PC-3 (cell line): ENCODE results near the gene LMTK2. TPM values are rescaled to one million over a fixed set of nuclear protein-coding genes. Genes with fewer than 3 reads are reported as not detected.

Experiments
- ATAC-seq: fragments of 200-7000 bp; cut with Tn5 transposase; 2 replicates; pipeline ENCODE4 v1.9.1; 2020; ENCODE audit warnings: mild to moderate bottlenecking, moderate library complexity
- BruUV-seq: library from RNA; stranded (reverse); fragments of 400-500 nt; replicated peaks from 2 replicates; lab custom pipeline; 2021; lab: Mats Ljungman, UMichigan
- CTCF ChIA-PET: fragments of 300-600 bp; sonication (Branson Sonifier 250); formaldehyde crosslinking; loops from one replicate; lab custom pipeline; 2022; ENCODE audit warnings: antibody characterized with exemption; lab: Charles Lee
- POLR2A ChIA-PET: fragments of 300-600 bp; sonication (Branson Sonifier 250); formaldehyde crosslinking; loops from one replicate; lab custom pipeline; 2022; ENCODE audit warnings: antibody characterized with exemption; ENCODE audit not compliant: unreplicated experiment; lab: Charles Lee
- DNase-seq: peaks from one replicate; pipeline ENCODE4 v3.0.0-alpha.2; 2015
- H2AFZ ChIP-seq: fragments of 300-600 bp; sonication (generic); 2 replicates; pipeline ENCODE4 v1.6.0; 2016; ENCODE audit warnings: antibody characterized with exemption, low read length
- H3F3A ChIP-seq: fragments of 300-600 bp; sonication (generic); one replicate; pipeline ENCODE4 v1.6.0; 2017; ENCODE audit warnings: antibody characterized with exemption, low read length, control low read depth, mild to moderate bottlenecking; ENCODE audit not compliant: unreplicated experiment
- H3K27ac ChIP-seq: fragments of 300-600 bp; sonication (generic); 2 replicates; pipeline ENCODE4 v1.5.1; 2016; ENCODE audit warnings: mild to moderate bottlenecking, low read length
- H3K27me3 ChIP-seq: fragments of 300-600 bp; sonication (generic); 2 replicates; pipeline ENCODE4 v1.6.1; 2016; ENCODE audit warnings: low read length, mixed read lengths
- H3K36me3 ChIP-seq: fragments of 300-600 bp; sonication (generic); 2 replicates; pipeline ENCODE4 v1.6.1; 2016; ENCODE audit warnings: low read depth, mixed run types, low read length, mixed read lengths
- H3K4me1 ChIP-seq: fragments of 300-600 bp; sonication (generic); 2 replicates; pipeline ENCODE4 v1.5.1; 2016; ENCODE audit warnings: low read length; ENCODE audit not compliant: insufficient read depth
- H3K4me2 ChIP-seq: fragments of 300-600 bp; sonication (generic); 2 replicates; pipeline ENCODE4 v1.6.0; 2016; ENCODE audit warnings: low read length
- H3K4me3 ChIP-seq: fragments of 300-600 bp; sonication (generic); 2 replicates; pipeline ENCODE4 v1.5.1; 2016; ENCODE audit warnings: mild to moderate bottlenecking, low read length, mixed read lengths
- H3K79me2 ChIP-seq: fragments of 300-600 bp; sonication (generic); 2 replicates; pipeline ENCODE4 v1.6.1; 2017; ENCODE audit warnings: low read length, mixed read lengths
- H3K9ac ChIP-seq: fragments of 300-600 bp; sonication (generic); 2 replicates; pipeline ENCODE4 v1.6.0; 2016; ENCODE audit warnings: mild to moderate bottlenecking, low read length
- H3K9me2 ChIP-seq: fragments of 300-600 bp; sonication (generic); replicated peaks from 2 replicates; pipeline ENCODE4 v1.6.1; 2016; ENCODE audit warnings: mixed run types, low read length, mixed read lengths
- H3K9me3 ChIP-seq: fragments of 300-600 bp; sonication (generic); 2 replicates; pipeline ENCODE4 v1.6.1; 2016; ENCODE audit warnings: low read length, mixed read lengths
- H4K20me1 ChIP-seq: fragments of 300-600 bp; sonication (generic); 2 replicates; pipeline ENCODE4 v1.6.1; 2016; ENCODE audit warnings: low read length, mixed read lengths
- EZH2 ChIP-seq: fragments of 300-600 bp; sonication (generic); IDR thresholded peaks from one replicate; pipeline ENCODE4 v1.6.1; 2017; ENCODE audit warnings: antibody characterized with exemption, mild to moderate bottlenecking, low read length; ENCODE audit not compliant: unreplicated experiment
- EZH2phosphoT487 ChIP-seq: fragments of 300-600 bp; sonication (generic); IDR thresholded peaks from 2 replicates; pipeline ENCODE4 v1.6.1; 2018; ENCODE audit warnings: mild to moderate bottlenecking, antibody characterized with exemption, low read length, borderline replicate concordance
- intact Hi-C: fragments of 100-400 bp; cut with micrococcal nuclease; formaldehyde crosslinking; loops from 2 replicates; pipeline ENCODE4 v1.9.0; 2023
- total RNA-seq: library from RNA; depleted of rRNA; stranded (reverse); fragments of >200 nt; gene quantifications from 2 replicates; pipeline ENCODE4 v1.2.3, GENCODE V29; 2014
- TF ChIP-seq, protein P1 (sequence below): fragments of 300-600 bp; sonication (generic); conservative IDR thresholded peaks from 2 replicates; pipeline ENCODE4 v1.5.1; 2017; ENCODE audit warnings: antibody characterized with exemption, low read depth, mild to moderate bottlenecking, low read length

LMTK2 gene
- total RNA-seq, 1 experiment from 2014 or later, result 9.0 TPM

GRCh38 chr7:98200364-98200763 lies 93.7 kb downstream of the LMTK2 start:
- TF ChIP-seq, protein P1, sequence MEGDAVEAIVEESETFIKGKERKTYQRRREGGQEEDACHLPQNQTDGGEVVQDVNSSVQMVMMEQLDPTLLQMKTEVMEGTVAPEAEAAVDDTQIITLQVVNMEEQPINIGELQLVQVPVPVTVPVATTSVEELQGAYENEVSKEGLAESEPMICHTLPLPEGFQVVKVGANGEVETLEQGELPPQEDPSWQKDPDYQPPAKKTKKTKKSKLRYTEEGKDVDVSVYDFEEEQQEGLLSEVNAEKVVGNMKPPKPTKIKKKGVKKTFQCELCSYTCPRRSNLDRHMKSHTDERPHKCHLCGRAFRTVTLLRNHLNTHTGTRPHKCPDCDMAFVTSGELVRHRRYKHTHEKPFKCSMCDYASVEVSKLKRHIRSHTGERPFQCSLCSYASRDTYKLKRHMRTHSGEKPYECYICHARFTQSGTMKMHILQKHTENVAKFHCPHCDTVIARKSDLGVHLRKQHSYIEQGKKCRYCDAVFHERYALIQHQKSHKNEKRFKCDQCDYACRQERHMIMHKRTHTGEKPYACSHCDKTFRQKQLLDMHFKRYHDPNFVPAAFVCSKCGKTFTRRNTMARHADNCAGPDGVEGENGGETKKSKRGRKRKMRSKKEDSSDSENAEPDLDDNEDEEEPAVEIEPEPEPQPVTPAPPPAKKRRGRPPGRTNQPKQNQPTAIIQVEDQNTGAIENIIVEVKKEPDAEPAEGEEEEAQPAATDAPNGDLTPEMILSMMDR, result no peak
- TF ChIP-seq EZH2 (no peak), EZH2phosphoT487 (no peak)
- Histone ChIP-seq H3F3A (no peaks in the 10 kb centered on the region), H3K27ac (no peak overlapping the region), H3K9me2 (no peaks in the 10 kb centered on the region), H3K27me3 (no peaks in the 10 kb centered on the region), H3K36me3 (no peaks in the 10 kb centered on the region), H4K20me1 (0 out of 2 replicates have a peak, but pooled peaks cover 4% of the 10 kb centered on the region), H3K4me3 (no peak overlapping the region), H2AFZ (no peak overlapping the region), H3K79me2 (0 out of 2 replicates have a peak, but pooled peaks cover 7% of the 10 kb centered on the region), H3K9me3 (no peaks in the 10 kb centered on the region), H3K9ac (no peak overlapping the region), H3K4me1 (no peaks in the 10 kb centered on the region), H3K4me2 (no peak overlapping the region)
- intact Hi-C loops, result no loop called here
- ChIA-PET CTCF (no interaction called here), POLR2A (no interaction called here)
- no TSS peak for BruUV-seq
- ATAC-seq (no peak), DNase-seq (no peak)

- H3K4me1 ChIP-seq, result no peaks in the 10 kb centered on the region
- CTCF ChIA-PET, result no interaction called here
- no peak overlapping the region for H3K27ac ChIP-seq
- no peaks in the 10 kb centered on the region for H3F3A ChIP-seq
- intact Hi-C loops, result no loop called here
- no peak overlapping the region for H3K4me3 ChIP-seq
- no peaks in the 10 kb centered on the region for H3K9me2 ChIP-seq
- no peaks in the 10 kb centered on the region for H3K27me3 ChIP-seq
- H2AFZ ChIP-seq, result no peak overlapping the region
- ATAC-seq (no peak), DNase-seq (no peak)
- H3K9ac ChIP-seq, result no peak overlapping the region
- 0 out of 2 replicates have a peak, but pooled peaks cover 7% of the 10 kb centered on the region for H3K79me2 ChIP-seq
- 0 out of 2 replicates have a peak, but pooled peaks cover 4% of the 10 kb centered on the region for H4K20me1 ChIP-seq
- POLR2A ChIA-PET, result no interaction called here
- TF ChIP-seq EZH2phosphoT487 (no peak), EZH2 (no peak)
- TF ChIP-seq, protein P1, result no peak
- BruUV-seq, result no TSS peak
- no peaks in the 10 kb centered on the region for H3K9me3 ChIP-seq
- H3K4me2 ChIP-seq, result no peak overlapping the region
- H3K36me3 ChIP-seq, result no peaks in the 10 kb centered on the region
Observed at GRCh38 chr7:98202367-98203195, 95.9 kb downstream of the LMTK2 start.
